H9 (cell line): ENCODE data around the gene PDIA2. TPM values are rescaled to one million over a fixed set of nuclear protein-coding genes. Genes with fewer than 3 reads are reported as not detected.

Experiments
- DNase-seq: peaks from one replicate; pipeline ENCODE4 v3.0.0-alpha.2; 2017
- H2AFZ ChIP-seq: one replicate; pipeline ENCODE4 v1.6.1; 2013; ENCODE audit warnings: mild to moderate bottlenecking, low read length, control low read depth, moderate library complexity
- H2AK5ac ChIP-seq: 2 replicates; pipeline ENCODE4 v1.6.1; 2013; ENCODE audit warnings: low read length, control low read depth, mixed read lengths; ENCODE audit not compliant: insufficient read length
- H2BK120ac ChIP-seq: one replicate; pipeline ENCODE4 v1.6.1; 2013; ENCODE audit warnings: low read depth, mild to moderate bottlenecking, low read length, control low read depth, inconsistent platforms; ENCODE audit not compliant: poor library complexity, severe bottlenecking
- H2BK12ac ChIP-seq: 2 replicates; pipeline ENCODE4 v1.6.1; 2013; ENCODE audit warnings: low read length, control low read depth, mixed read lengths, low read depth; ENCODE audit not compliant: insufficient read length
- H2BK15ac ChIP-seq: 2 replicates; pipeline ENCODE4 v1.6.1; 2013; ENCODE audit warnings: low read depth, low read length, control low read depth
- H2BK20ac ChIP-seq: one replicate; pipeline ENCODE4 v1.6.1; 2013; ENCODE audit warnings: low read depth, mild to moderate bottlenecking, low read length, control low read depth, inconsistent platforms; ENCODE audit not compliant: poor library complexity, severe bottlenecking
- H2BK5ac ChIP-seq: 2 replicates; pipeline ENCODE4 v1.6.1; 2013; ENCODE audit warnings: low read length, control low read depth, mixed read lengths; ENCODE audit not compliant: insufficient read length
- H3K14ac ChIP-seq: 2 replicates; pipeline ENCODE4 v1.6.1; 2013; ENCODE audit warnings: low read length, control low read depth; ENCODE audit not compliant: insufficient read depth
- H3K18ac ChIP-seq: 2 replicates; pipeline ENCODE4 v1.6.1; 2013; ENCODE audit warnings: low read depth, mild to moderate bottlenecking, mixed read lengths, low read length, control low read depth; ENCODE audit not compliant: insufficient read length
- H3K23ac ChIP-seq: 2 replicates; pipeline ENCODE4 v1.6.1; 2013; ENCODE audit warnings: low read length, control low read depth, mixed read lengths, low read depth; ENCODE audit not compliant: insufficient read length
- H3K23me2 ChIP-seq: 2 replicates; pipeline ENCODE4 v1.6.1; 2013; ENCODE audit warnings: low read depth, mild to moderate bottlenecking, mixed read lengths, low read length, control low read depth; ENCODE audit not compliant: insufficient read length, poor library complexity, severe bottlenecking
- H3K27ac ChIP-seq: 2 replicates; pipeline ENCODE4 v1.5.1; 2013; ENCODE audit warnings: low read length, control low read depth, mixed read lengths, low read depth; ENCODE audit not compliant: insufficient read length
- H3K27me3 ChIP-seq: 2 replicates; pipeline ENCODE4 v1.6.1; 2013; ENCODE audit warnings: low read length, control low read depth, inconsistent platforms; ENCODE audit not compliant: insufficient read depth
- H3K4ac ChIP-seq: 2 replicates; pipeline ENCODE4 v1.6.1; 2013; ENCODE audit warnings: low read depth, mild to moderate bottlenecking, control low read depth, inconsistent platforms, low read length, moderate library complexity
- H3K4me1 ChIP-seq: 2 replicates; pipeline ENCODE4 v1.6.1; 2013; ENCODE audit warnings: low read length, control low read depth, inconsistent platforms; ENCODE audit not compliant: insufficient read depth
- H3K4me2 ChIP-seq: 2 replicates; pipeline ENCODE4 v1.6.1; 2013; ENCODE audit warnings: low read length, control low read depth, mixed read lengths; ENCODE audit not compliant: insufficient read length, insufficient read depth
- H3K56ac ChIP-seq: 2 replicates; pipeline ENCODE4 v1.6.1; 2013; ENCODE audit warnings: low read depth, mild to moderate bottlenecking, mixed read lengths, low read length, control low read depth; ENCODE audit not compliant: insufficient read length
- H3K79me1 ChIP-seq: 2 replicates; pipeline ENCODE4 v1.6.1; 2013; ENCODE audit warnings: low read depth, mild to moderate bottlenecking, moderate library complexity, low read length, control low read depth, inconsistent platforms; ENCODE audit not compliant: insufficient read depth, poor library complexity, severe bottlenecking
- H3K79me2 ChIP-seq: 2 replicates; pipeline ENCODE4 v1.6.1; 2013; ENCODE audit warnings: low read length, control low read depth, inconsistent platforms; ENCODE audit not compliant: insufficient read depth
- H3K9ac ChIP-seq: 2 replicates; pipeline ENCODE4 v1.6.1; 2013; ENCODE audit warnings: low read length, control low read depth, mixed read lengths; ENCODE audit not compliant: insufficient read length; ENCODE audit errors: extremely low read depth
- H3K9me3 ChIP-seq: one replicate; pipeline ENCODE4 v1.6.1; 2013; ENCODE audit warnings: low read depth, low read length, inconsistent platforms; ENCODE audit not compliant: control insufficient read depth
- H3T11ph ChIP-seq: one replicate; pipeline ENCODE4 v1.6.1; 2013; ENCODE audit warnings: mild to moderate bottlenecking, low read length, control low read depth, inconsistent platforms
- H4K20me1 ChIP-seq: one replicate; pipeline ENCODE4 v1.6.1; 2013; ENCODE audit not compliant: control insufficient read depth, insufficient read length, insufficient read depth
- H4K5ac ChIP-seq: 2 replicates; pipeline ENCODE4 v1.6.1; 2013; ENCODE audit warnings: low read depth, mild to moderate bottlenecking, mixed read lengths, low read length, control low read depth; ENCODE audit not compliant: insufficient read length
- H4K8ac ChIP-seq: replicated peaks from 2 replicates; pipeline ENCODE4 v1.6.1; 2013; ENCODE audit warnings: low read length, control low read depth, mixed read lengths, low read depth; ENCODE audit not compliant: insufficient read length
- H4K91ac ChIP-seq: 2 replicates; pipeline ENCODE4 v1.6.1; 2013; ENCODE audit warnings: low read depth, mild to moderate bottlenecking, moderate library complexity, mixed read lengths, low read length, control low read depth; ENCODE audit not compliant: insufficient read length
- H3K27ac Mint-ChIP-seq, 3 experiments: 2 replicates in 2 of 3; 3 replicates in 1 of 3; pipeline ENCODE4 v1.8.0; 2020 to 2021; ENCODE audit warnings: mixed read lengths in 3 of 3, mild to moderate bottlenecking in 1 of 3, moderate library complexity in 1 of 3
- H3K27me3 Mint-ChIP-seq: 2 replicates; pipeline ENCODE4 v1.8.0; 2021; ENCODE audit warnings: low read depth, mild to moderate bottlenecking, moderate library complexity, mixed read lengths
- H3K36me3 Mint-ChIP-seq, 3 experiments: 2 replicates in 2 of 3; 3 replicates in 1 of 3; pipeline ENCODE4 v1.8.0; 2020 to 2021; ENCODE audit warnings: low read depth in 3 of 3, mixed read lengths in 3 of 3; ENCODE audit not compliant: insufficient read depth in 1 of 3
- H3K4me1 Mint-ChIP-seq, 2 experiments: 2 replicates each; pipeline ENCODE4 v1.8.0; 2020; ENCODE audit warnings: mixed read lengths in 2 of 2
- H3K4me3 Mint-ChIP-seq, 2 experiments: 2 replicates in 1 of 2; 3 replicates in 1 of 2; pipeline ENCODE4 v1.8.0; 2020 to 2021; ENCODE audit warnings: mild to moderate bottlenecking in 2 of 2, mixed read lengths in 2 of 2, moderate library complexity in 1 of 2
- H3K9me3 Mint-ChIP-seq, 2 experiments: 2 replicates in 1 of 2; 3 replicates in 1 of 2; pipeline ENCODE4 v1.8.0; 2020; ENCODE audit warnings: mild to moderate bottlenecking in 2 of 2, mixed read lengths in 2 of 2, moderate library complexity in 1 of 2
- CTCF ChIP-seq: fragments of 200-600 bp; sonication (generic); conservative IDR thresholded peaks from 3 replicates; pipeline ENCODE4 v1.8.0; 2021; ENCODE audit warnings: antibody characterized with exemption, mild to moderate bottlenecking
- WGBS: extraction: QIAGEN DNeasy Blood & Tissue Kit; methylation state at CpG from one replicate; pipeline ENCODE4 v1.1.7; 2013; ENCODE audit warnings: missing lambda C conversion rate, low lambda C conversion rate, mixed read lengths; ENCODE audit not compliant: insufficient read length; ENCODE audit errors: extremely low coverage; 5-methylcytosine and 5-hydroxymethylcytosine counted together
- total RNA-seq: library from RNA; stranded (reverse); gene quantifications from 2 replicates; pipeline ENCODE4 v1.2.1, GENCODE V29; 2021

Gene PDIA2
- total RNA-seq, 1 experiment from 2014 or later = 1.4 TPM

- no peak overlapping the region for H3K23ac ChIP-seq
- H2BK5ac ChIP-seq = no peak overlapping the region
- H3K23me2 ChIP-seq = no peaks in the 10 kb centered on the region
- H2BK20ac ChIP-seq = no peak overlapping the region
- H4K5ac ChIP-seq = no peak overlapping the region
- H4K8ac ChIP-seq = no peak overlapping the region
- no CpG with 5 or more reads among the region's 6 CpGs for WGBS
- H3K36me3 Mint-ChIP-seq = peaks cover 12 to 50% (median 44%) of the 10 kb centered on the region in 3 experiments; a peak in 6 of 7 replicates
- H3T11ph ChIP-seq = no peak overlapping the region
- H3K27me3 ChIP-seq = no peaks in the 10 kb centered on the region
- H3K4me3 Mint-ChIP-seq = no peak overlapping the region
- no peak overlapping the region for H2AFZ ChIP-seq
- no peak overlapping the region for H3K14ac ChIP-seq
- H2BK120ac ChIP-seq = no peak overlapping the region
- no peaks in the 10 kb centered on the region for H3K9me3 ChIP-seq
- H3K27ac Mint-ChIP-seq = no peak overlapping the region; a peak in 1 of 7 replicates
- H4K20me1 ChIP-seq = no peaks in the 10 kb centered on the region
- no peak overlapping the region for H3K27ac ChIP-seq
- H2BK12ac ChIP-seq = no peak overlapping the region
- H3K79me2 ChIP-seq = no peaks in the 10 kb centered on the region
- no peak overlapping the region for H2AK5ac ChIP-seq
- no peaks in the 10 kb centered on the region for H3K9me3 Mint-ChIP-seq
- no peaks in the 10 kb centered on the region for H3K4me1 ChIP-seq
- no peak overlapping the region for H4K91ac ChIP-seq
- H3K4me1 Mint-ChIP-seq = no peaks in the 10 kb centered on the region; a peak in 1 of 4 replicates
- H3K27me3 Mint-ChIP-seq = no peaks in the 10 kb centered on the region
- H3K79me1 ChIP-seq = no peaks in the 10 kb centered on the region
- DNase-seq = no peak
- no peak for TF ChIP-seq CTCF
- H3K9ac ChIP-seq = no peak overlapping the region
- H3K56ac ChIP-seq = no peak overlapping the region
- no peak overlapping the region for H3K18ac ChIP-seq
- no peak overlapping the region for H2BK15ac ChIP-seq
- H3K4me2 ChIP-seq = no peak overlapping the region
- no peak overlapping the region for H3K4ac ChIP-seq
These were observed 29.1 kb upstream of the PDIA2 start for GRCh38 chr16:253833-254232.
